ENCODE data around the gene DAPK1. TPM values are rescaled to one million over a fixed set of nuclear protein-coding genes. Genes with fewer than 3 reads are reported as not detected.

The DAPK1 gene
- total and polyA plus RNA-seq, 2 donors (not counting 3 experiments of a cell fraction or from before 2014, with no cell fraction given), result 58.9 to 119 TPM

DNA sequence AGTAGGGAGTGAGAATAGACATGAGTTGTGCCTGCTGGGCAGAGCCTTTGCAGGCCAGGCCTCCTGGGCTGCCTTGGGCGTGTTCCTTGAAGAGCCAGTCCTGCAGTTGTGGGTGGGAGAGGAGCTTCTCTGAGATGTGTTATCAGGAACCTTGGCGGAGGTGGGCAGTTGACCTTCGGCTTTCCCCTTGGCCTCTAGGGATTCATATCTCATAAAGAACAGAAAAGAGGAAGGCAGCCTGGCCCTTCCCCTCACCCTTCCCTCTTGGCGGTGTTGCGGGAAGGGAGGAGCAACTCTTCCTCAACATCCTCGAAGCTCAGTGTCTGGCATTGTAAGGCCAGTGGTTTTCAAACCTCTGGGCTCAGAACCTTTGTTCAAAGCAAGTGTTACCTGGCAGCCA lies 59.2 kb downstream of the DAPK1 start:
- CTCF ChIA-PET, result interaction anchor here (1.2 to 4.6 kb wide), 3 partner anchors 11 to 48 kb away, joined by 4 to 13 read pairs (median 11); no protein-coding TSS in a partner anchor

More for the DNA sequence above, 59.2 kb downstream of the DAPK1 start:
- H3K27ac ChIP-seq (ENCODE audit: insufficient read depth, low read depth, low read length), result no peak overlapping the region
- no peak overlapping the region for H2AFZ ChIP-seq (ENCODE audit: low read depth, low read length)
- H3K4me2 ChIP-seq (ENCODE audit: insufficient read depth, low read length), result no peak overlapping the region
- no peak overlapping the region for H3K4me3 ChIP-seq (replicated peaks in 1 of 3; ENCODE audit: insufficient read depth in 1 of 3, low read depth in 1 of 3, low read length in 3 of 3)
- H3K27me3 ChIP-seq (ENCODE audit: control insufficient read depth in 2 of 2, insufficient read depth in 2 of 2, low read length in 2 of 2), result no peaks in the 10 kb centered on the region
- POLR2A ChIA-PET, result no interaction called here
- peaks cover 0 to 5% of the 10 kb centered on the region in 2 experiments for H3K36me3 ChIP-seq (ENCODE audit: control insufficient read depth in 2 of 2, extremely low read depth in 1 of 2, insufficient read depth in 2 of 2, low read length in 2 of 2)
- no TSS peak for BruUV-seq (replicated peaks)
- H4K20me1 ChIP-seq (replicated peaks; ENCODE audit: control insufficient read depth, extremely low read depth, insufficient read depth, low read length), result no peaks in the 10 kb centered on the region
- no peaks in the 10 kb centered on the region for H3K4me1 ChIP-seq (ENCODE audit: control insufficient read depth, extremely low read depth, insufficient read depth, low read length)
- FAIRE-seq, result no peak
- DNase-seq (ENCODE audit: low read depth, low spot score), result no peak
- dilution Hi-C loops (cut with MboI; ENCODE audit: extremely low pct_ligation_motif_present, low sequenced_read_pairs) (no loop called here), intact Hi-C loops (cut with micrococcal nuclease) (no loop called here)
- no peaks in the 10 kb centered on the region for H3K79me2 ChIP-seq (ENCODE audit: control insufficient read depth, insufficient read depth, low read length)
- TF ChIP-seq EZH2 (IDR thresholded peaks at IDR 0.05; ENCODE audit: borderline replicate concordance, low read depth, low read length, severe bottlenecking) (no peak), POLR2AphosphoS5 (IDR thresholded peaks at IDR 0.05; ENCODE audit: insufficient read depth, low read depth, low read length) (no peak), GATA2 (IDR thresholded peaks at IDR 0.05; ENCODE audit: insufficient read depth, insufficient read length, low read depth, low read length) (no peak), JUN (IDR thresholded peaks at IDR 0.05; ENCODE audit: borderline replicate concordance, insufficient read depth, insufficient read length, low read depth) (no peak), MYC (IDR thresholded peaks at IDR 0.05; ENCODE audit: low read depth, low read length) (no peak), POLR2A (IDR thresholded peaks at IDR 0.05; ENCODE audit: low read depth, low read length) (no peak), FOS (IDR thresholded peaks at IDR 0.05; ENCODE audit: borderline replicate concordance, insufficient read depth, low read length) (no peak)
- TF ChIP-seq, protein P1, sequence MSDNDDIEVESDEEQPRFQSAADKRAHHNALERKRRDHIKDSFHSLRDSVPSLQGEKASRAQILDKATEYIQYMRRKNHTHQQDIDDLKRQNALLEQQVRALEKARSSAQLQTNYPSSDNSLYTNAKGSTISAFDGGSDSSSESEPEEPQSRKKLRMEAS (IDR thresholded peaks at IDR 0.05; ENCODE audit: insufficient read depth, insufficient read length), result no peak
- TF ChIP-seq, protein P2, sequence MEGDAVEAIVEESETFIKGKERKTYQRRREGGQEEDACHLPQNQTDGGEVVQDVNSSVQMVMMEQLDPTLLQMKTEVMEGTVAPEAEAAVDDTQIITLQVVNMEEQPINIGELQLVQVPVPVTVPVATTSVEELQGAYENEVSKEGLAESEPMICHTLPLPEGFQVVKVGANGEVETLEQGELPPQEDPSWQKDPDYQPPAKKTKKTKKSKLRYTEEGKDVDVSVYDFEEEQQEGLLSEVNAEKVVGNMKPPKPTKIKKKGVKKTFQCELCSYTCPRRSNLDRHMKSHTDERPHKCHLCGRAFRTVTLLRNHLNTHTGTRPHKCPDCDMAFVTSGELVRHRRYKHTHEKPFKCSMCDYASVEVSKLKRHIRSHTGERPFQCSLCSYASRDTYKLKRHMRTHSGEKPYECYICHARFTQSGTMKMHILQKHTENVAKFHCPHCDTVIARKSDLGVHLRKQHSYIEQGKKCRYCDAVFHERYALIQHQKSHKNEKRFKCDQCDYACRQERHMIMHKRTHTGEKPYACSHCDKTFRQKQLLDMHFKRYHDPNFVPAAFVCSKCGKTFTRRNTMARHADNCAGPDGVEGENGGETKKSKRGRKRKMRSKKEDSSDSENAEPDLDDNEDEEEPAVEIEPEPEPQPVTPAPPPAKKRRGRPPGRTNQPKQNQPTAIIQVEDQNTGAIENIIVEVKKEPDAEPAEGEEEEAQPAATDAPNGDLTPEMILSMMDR (IDR thresholded peaks at IDR 0.05; ENCODE audit: extremely low read depth in 1 of 2, insufficient read depth in 1 of 2, low read depth in 1 of 2, low read length in 2 of 2), result no peak
- no peaks in the 10 kb centered on the region for H3K9me3 ChIP-seq (replicated peaks; ENCODE audit: control insufficient read depth, insufficient read depth, low read length)
- no peaks in the 10 kb centered on the region for H3K9me1 ChIP-seq (replicated peaks; ENCODE audit: control insufficient read depth, extremely low read depth, insufficient read depth, low read length)
- no peak overlapping the region for H3K9ac ChIP-seq (replicated peaks; ENCODE audit: extremely low read depth, insufficient read depth, low read length)
